ENCODE results near the gene USP2. TPM values are rescaled to one million over a fixed set of nuclear protein-coding genes. Genes with fewer than 3 reads are reported as not detected.

USP2 gene
- total and polyA plus RNA-seq, 2 of the 4 experiments (the other 2 are of a cell fraction): 0.18 to 0.79 TPM

GRCh38 chr11:119380160-119380826, 1.2 kb downstream of the USP2 start:
- Histone ChIP-seq H3K4me3 (ENCODE audit: insufficient read depth, low read depth, low read length) (no peak overlapping the region), H4K20me1 (ENCODE audit: insufficient read depth, low read length) (no peaks in the 10 kb centered on the region), H3K4ac (ENCODE audit: low read depth, low read length) (no peak overlapping the region), H4K5ac (ENCODE audit: low read depth, low read length) (no peak overlapping the region), H3K79me1 (ENCODE audit: low read depth in 1 of 2, low read length in 2 of 2) (no peaks in the 10 kb centered on the region), H2BK5ac (ENCODE audit: low read depth, low read length, poor library complexity, severe bottlenecking) (no peak overlapping the region), H3K27ac (ENCODE audit: insufficient read depth, low read length) (no peak overlapping the region), H2BK15ac (ENCODE audit: low read depth, low read length) (no peak overlapping the region), H3K9me1 (ENCODE audit: insufficient read depth, low read length) (no peaks in the 10 kb centered on the region; the same call in 1 of the 2 replicates), H3K23ac (ENCODE audit: low read depth, low read length) (no peak overlapping the region), H3K9me3 (ENCODE audit: control insufficient read depth, insufficient read depth, low read length) (no peaks in the 10 kb centered on the region), H3K4me2 (ENCODE audit: low read depth, low read length) (peak overlapping the region; percentile 83; the same call in 1 of the 2 replicates), H3K27me3 (ENCODE audit: control insufficient read depth, insufficient read depth, low read length) (peaks cover 16% of the 10 kb centered on the region), H2BK120ac (ENCODE audit: low read depth, low read length) (no peak overlapping the region), H3K9ac (ENCODE audit: low read depth, low read length) (no peak overlapping the region), H2AK5ac (ENCODE audit: low read depth, low read length) (no peak overlapping the region; the same call in 1 of the 2 replicates), H2AK9ac (replicated peaks; ENCODE audit: low read depth, low read length, poor library complexity) (no peak overlapping the region), H2BK20ac (ENCODE audit: low read depth, low read length) (no peak overlapping the region), H3K18ac (ENCODE audit: low read depth, low read length) (no peak overlapping the region), H3K14ac (replicated peaks; ENCODE audit: low read depth, low read length) (no peak overlapping the region), H3K36me3 (ENCODE audit: control insufficient read depth, insufficient read depth, low read length) (no peaks in the 10 kb centered on the region), H4K91ac (ENCODE audit: insufficient read depth, low read depth, low read length) (no peak overlapping the region), H3K4me1 (ENCODE audit: control insufficient read depth, insufficient read depth, low read length) (peaks cover 19% of the 10 kb centered on the region), H2AFZ (replicated peaks; ENCODE audit: low read length, poor library complexity) (peak overlapping the region; percentile 98), H3K56ac (ENCODE audit: extremely low read depth, insufficient read depth, low read length) (no peak overlapping the region), H4K8ac (ENCODE audit: low read depth in 2 of 2, low read length in 2 of 2) (no peak overlapping the region)
- CTCF ChIA-PET: interaction anchor here (1.1 to 3.2 kb wide), 4 partner anchors 11 to 349 kb away, joined by 3 to 23 read pairs (median 4); partner anchors contain the start of gene NECTIN1
- no peak for DNase-seq
- 95% methylated on average over 7 of the region's 13 CpGs; no CpG with 5 or more reads in 1 of the 2 experiments for WGBS, 2 experiments (ENCODE audit: extremely low coverage in 2 of 2, insufficient read length in 1 of 2)
- in situ Hi-C loops (cut with MboI; ENCODE audit: low sequenced_read_pairs) (no loop called here), dilution Hi-C loops (cut with HindIII; ENCODE audit: low sequenced_read_pairs, unreplicated experiment) (no loop called here), intact Hi-C loops (cut with micrococcal nuclease) (loop anchor here (2.0 kb wide), 1 partner anchor 43 kb away; the partner anchor contains the start of gene THY1)
- TF ChIP-seq FOS (IDR thresholded peaks at IDR 0.05; ENCODE audit: low read depth, low read length): no peak
- no peak for TF ChIP-seq MAFK (IDR thresholded peaks at IDR 0.05; ENCODE audit: low read depth, low read length)
- no peak for TF ChIP-seq RFX5 (IDR thresholded peaks at IDR 0.05; ENCODE audit: low read depth, low read length)
- no peak for TF ChIP-seq CHD1 (IDR thresholded peaks at IDR 0.05; ENCODE audit: low read depth, low read length)
- TF ChIP-seq ELK1 (IDR thresholded peaks at IDR 0.05; ENCODE audit: borderline replicate concordance, low read depth, low read length): no peak
- TF ChIP-seq RAD21 (IDR thresholded peaks at IDR 0.05; ENCODE audit: low read length): no peak
- TF ChIP-seq MAZ (IDR thresholded peaks at IDR 0.05; ENCODE audit: borderline replicate concordance, low read depth, low read length): no peak
- TF ChIP-seq SMC3 (IDR thresholded peaks at IDR 0.05; ENCODE audit: low read depth, low read length): no peak
- no peak for ATAC-seq (ENCODE audit: low read depth)
- BruUV-seq (replicated peaks): no TSS peak
- POLR2A ChIA-PET (ENCODE audit: unreplicated experiment): no interaction called here

All from IMR-90 (cell line).